HCT116 (cell line): Measurements from ENCODE around the gene RBM28. TPM values are rescaled to one million over a fixed set of nuclear protein-coding genes. Genes with fewer than 3 reads are reported as not detected.

Source experiments
- ATAC-seq: fragments of 200-7000 bp; cut with Tn5 transposase; 2 replicates; pipeline ENCODE4 v1.9.1; 2020; ENCODE audit warnings: mild to moderate bottlenecking, moderate library complexity
- BruUV-seq: library from RNA; stranded (reverse); fragments of 400-500 nt; replicated peaks from 2 replicates; lab custom pipeline; 2021; lab: Mats Ljungman, UMichigan
- CTCF ChIA-PET: fragments of 300-600 bp; sonication (Branson Sonifier 250); formaldehyde crosslinking; loops from one replicate; lab custom pipeline; 2021; ENCODE audit warnings: antibody characterized with exemption; lab: Charles Lee
- POLR2A ChIA-PET: fragments of 300-600, 350-600 bp; sonication (Branson Sonifier 250); formaldehyde crosslinking; loops from one replicate; lab custom pipeline; 2021; ENCODE audit warnings: antibody characterized with exemption; lab: Charles Lee
- RAD21 ChIA-PET, 2 experiments: fragments of 300-600 bp; sonication (Branson Sonifier 250); formaldehyde crosslinking; loops; one replicate each; lab custom pipeline; 2023; ENCODE audit warnings: low total read pairs in 2 of 2; ENCODE audit not compliant: uncharacterized antibody in 2 of 2, unreplicated experiment in 2 of 2, low non-redundant PET in 1 of 2; lab: Charles Lee
- DNase-seq: peaks from one replicate; pipeline ENCODE4 v3.0.0-alpha.2; 2010; ENCODE audit warnings: low read depth, low spot score
- H2AFZ ChIP-seq: fragments of 200-600 bp; shearing (Covaris generic), sonication (generic); 2 replicates; pipeline ENCODE4 v1.6.1; 2017; ENCODE audit warnings: low read depth, mixed run types, mixed read lengths, antibody characterized with exemption, low read length; ENCODE audit not compliant: poor library complexity, severe bottlenecking
- H3K27ac ChIP-seq: 2 replicates; pipeline ENCODE4 v1.5.1; 2012; ENCODE audit warnings: low read depth, low read length
- H3K27me3 ChIP-seq: fragments of 200-600 bp; sonication (generic); 2 replicates; pipeline ENCODE4 v1.6.1; 2016; ENCODE audit warnings: mixed run types, low read length, mixed read lengths; ENCODE audit not compliant: insufficient read depth
- H3K36me3 ChIP-seq, 2 experiments: fragments of 200-500 bp in 1 of 2; fragments of 200-600 bp in 1 of 2; sonication (Bioruptor generic) in 1 of 2; sonication (generic) in 1 of 2; 2 replicates each; pipeline versions ENCODE4 v1.5.1 to v1.6.1; 2014 to 2016; ENCODE audit warnings: low read length in 2 of 2, inconsistent platforms in 1 of 2, mixed read lengths in 1 of 2, mixed run types in 1 of 2; ENCODE audit not compliant: insufficient read depth in 2 of 2, control insufficient read depth in 1 of 2
- H3K4me1 ChIP-seq, 2 experiments: fragments of 200-600 bp in 1 of 2; sonication (generic) in 1 of 2; 2 replicates each; pipeline versions ENCODE4 v1.5.1 to v1.6.1; 2012 to 2017; ENCODE audit warnings: low read length in 2 of 2, inconsistent platforms in 1 of 2, mild to moderate bottlenecking in 1 of 2, mixed read lengths in 1 of 2, mixed run types in 1 of 2, moderate library complexity in 1 of 2; ENCODE audit not compliant: insufficient read depth in 2 of 2, control insufficient read depth in 1 of 2
- H3K4me2 ChIP-seq: fragments of 200-600 bp; sonication (generic); 2 replicates; pipeline ENCODE4 v1.6.1; 2017; ENCODE audit warnings: mixed run types, low read length, mixed read lengths
- H3K4me3 ChIP-seq, 2 experiments: fragments of 200-600 bp in 1 of 2; sonication (generic) in 1 of 2; replicated peaks in 1 of 2; 2 replicates each; pipeline ENCODE4 v1.5.1; 2011 to 2016; ENCODE audit warnings: low read length in 2 of 2, control low read depth in 1 of 2, low read depth in 1 of 2, mild to moderate bottlenecking in 1 of 2, mixed read lengths in 1 of 2, mixed run types in 1 of 2
- H3K79me2 ChIP-seq: fragments of 200-600 bp; sonication (generic); 2 replicates; pipeline ENCODE4 v1.6.1; 2017; ENCODE audit warnings: mild to moderate bottlenecking, mixed run types, low read length, moderate library complexity, mixed read lengths; ENCODE audit not compliant: insufficient read depth
- H3K9ac ChIP-seq: fragments of 200-600 bp; sonication (generic); 2 replicates; pipeline ENCODE4 v1.6.1; 2016; ENCODE audit warnings: low read length, mixed read lengths
- H3K9me2 ChIP-seq: fragments of 200-600 bp; sonication (generic), shearing (Covaris generic); 2 replicates; pipeline ENCODE4 v1.6.1; 2017; ENCODE audit warnings: mixed run types, mild to moderate bottlenecking, moderate library complexity; ENCODE audit not compliant: insufficient read depth
- H3K9me3 ChIP-seq, 2 experiments: fragments of 200-500 bp in 1 of 2; fragments of 200-600 bp in 1 of 2; sonication (Bioruptor generic) in 1 of 2; sonication (generic) in 1 of 2; 2 replicates each; pipeline ENCODE4 v1.6.1; 2014 to 2017; ENCODE audit warnings: low read length in 2 of 2, mixed read lengths in 2 of 2, inconsistent platforms in 1 of 2, low read depth in 1 of 2, mild to moderate bottlenecking in 1 of 2, mixed run types in 1 of 2, moderate library complexity in 1 of 2; ENCODE audit not compliant: control insufficient read depth in 1 of 2, insufficient read depth in 1 of 2
- H4K20me1 ChIP-seq: fragments of 200-600 bp; sonication (generic), shearing (Covaris generic); 2 replicates; pipeline ENCODE4 v1.6.1; 2017; ENCODE audit warnings: mixed run types, mild to moderate bottlenecking, moderate library complexity; ENCODE audit not compliant: insufficient read depth
- ATF3 ChIP-seq: IDR thresholded peaks from 2 replicates; pipeline ENCODE4 v1.6.1; 2012
- CBX3 ChIP-seq: IDR thresholded peaks from 2 replicates; pipeline ENCODE4 v1.6.1; 2012; ENCODE audit warnings: low read depth
- ELF1 ChIP-seq: IDR thresholded peaks from 2 replicates; pipeline ENCODE4 v1.6.1; 2012; ENCODE audit warnings: low read depth, borderline replicate concordance
- EZH2 ChIP-seq: fragments of 200-600 bp; sonication (generic); IDR thresholded peaks from 2 replicates; pipeline ENCODE4 v1.6.1; 2017; ENCODE audit warnings: antibody characterized with exemption, mixed run types
- FOSL1 ChIP-seq: IDR thresholded peaks from 2 replicates; pipeline ENCODE4 v1.6.1; 2012; ENCODE audit warnings: low read depth
- JUND ChIP-seq: IDR thresholded peaks from 2 replicates; pipeline ENCODE4 v1.6.1; 2012
- POLR2A ChIP-seq: IDR thresholded peaks from 2 replicates; pipeline ENCODE4 v1.7.0; 2011; ENCODE audit warnings: borderline replicate concordance; ENCODE audit not compliant: insufficient read depth, insufficient read length; ENCODE audit errors: extremely low read depth
- POLR2AphosphoS5 ChIP-seq: IDR thresholded peaks from 2 replicates; pipeline ENCODE4 v1.6.1; 2011; ENCODE audit warnings: mild to moderate bottlenecking, low read depth, low read length, moderate library complexity
- REST ChIP-seq: IDR thresholded peaks from 2 replicates; pipeline ENCODE4 v1.6.1; 2012; ENCODE audit warnings: low read depth
- SRF ChIP-seq: IDR thresholded peaks from 2 replicates; pipeline ENCODE4 v1.6.1; 2012; ENCODE audit warnings: low read depth
- TCF7L2 ChIP-seq: IDR thresholded peaks from 2 replicates; pipeline ENCODE4 v1.7.0; 2011; ENCODE audit warnings: borderline replicate concordance, inconsistent platforms; ENCODE audit not compliant: insufficient read depth, insufficient read length; ENCODE audit errors: extremely low read depth
- ZBTB33 ChIP-seq: IDR thresholded peaks from 2 replicates; pipeline ENCODE4 v1.6.1; 2011; ENCODE audit warnings: mild to moderate bottlenecking, low read length, moderate library complexity; ENCODE audit not compliant: insufficient replicate concordance; ENCODE audit errors: extremely low read depth
- intact Hi-C: fragments of 100-400 bp; cut with micrococcal nuclease; formaldehyde crosslinking; loops from 2 replicates; pipeline ENCODE4 v1.10.0; 2022
- total RNA-seq: library from RNA; stranded (reverse); gene quantifications from one replicate; pipeline ENCODE4 v1.2.1, GENCODE V29; 2021; ENCODE audit not compliant: unreplicated experiment

Gene RBM28
- total RNA-seq, 1 experiment from 2014 or later: 66.3 TPM

GRCh38 chr7:128303643-128304042 is 40.1 kb downstream of the RBM28 start:
- ATAC-seq: no peak
- no peak overlapping the region for H2AFZ ChIP-seq
- intact Hi-C loops: no loop called here
- RAD21 ChIA-PET: no interaction called here
- no peaks in the 10 kb centered on the region for H3K4me1 ChIP-seq
- POLR2A ChIA-PET: no interaction called here
- no peaks in the 10 kb centered on the region for H3K9me3 ChIP-seq
- no peak for DNase-seq
- no peaks in the 10 kb centered on the region for H3K9me2 ChIP-seq
- no peaks in the 10 kb centered on the region for H4K20me1 ChIP-seq
- peaks cover 5 to 15% of the 10 kb centered on the region in 2 experiments; a peak in 2 of 4 replicates for H3K36me3 ChIP-seq
- H3K4me3 ChIP-seq: no peak overlapping the region
- H3K4me2 ChIP-seq: no peak overlapping the region
- no peaks in the 10 kb centered on the region for H3K27me3 ChIP-seq
- no TSS peak for BruUV-seq
- CTCF ChIA-PET: no interaction called here
- TF ChIP-seq ZBTB33: no peak
- no peak for TF ChIP-seq EZH2
- no peak for TF ChIP-seq FOSL1
- TF ChIP-seq ATF3: no peak
- TF ChIP-seq TCF7L2: no peak
- TF ChIP-seq POLR2AphosphoS5: no peak
- no peak for TF ChIP-seq SRF
- TF ChIP-seq POLR2A: no peak
- TF ChIP-seq REST: no peak
- TF ChIP-seq JUND: no peak
- no peak for TF ChIP-seq CBX3
- TF ChIP-seq ELF1: no peak
- H3K27ac ChIP-seq: no peak overlapping the region
- H3K79me2 ChIP-seq: no peaks in the 10 kb centered on the region
- no peak overlapping the region for H3K9ac ChIP-seq
